ENCODE measurements around the gene ZNF618. TPM values are rescaled to one million over a fixed set of nuclear protein-coding genes. Genes with fewer than 3 reads are reported as not detected.

Gene ZNF618
- total RNA-seq, 1 experiment from 2014 or later, result 4.2 TPM

DNA sequence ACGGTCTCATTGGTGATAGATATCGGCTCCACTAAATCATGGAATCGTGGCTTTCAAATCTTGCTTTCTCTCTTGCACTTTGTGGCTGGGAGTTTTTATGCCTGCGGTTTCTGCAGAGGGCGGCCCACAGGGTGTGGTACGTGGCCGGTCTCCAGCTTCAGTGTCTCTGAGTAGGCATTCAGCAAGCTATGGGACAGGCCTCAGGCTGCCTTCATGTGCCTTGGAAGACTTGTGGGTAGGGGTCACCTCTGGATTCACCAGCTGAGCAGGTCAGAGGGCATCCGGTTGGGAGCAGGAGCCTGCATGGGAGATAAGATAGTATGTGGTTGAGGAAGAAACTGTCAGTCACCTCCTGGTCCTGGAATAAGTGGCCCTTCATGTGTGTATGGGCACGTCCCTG lies 154.3 kb downstream of the ZNF618 start:
- no peaks in the 10 kb centered on the region for H3K9me3 ChIP-seq (ENCODE audit: low read length)
- H3K27ac ChIP-seq (ENCODE audit: low read length), result no peak overlapping the region
- no peaks in the 10 kb centered on the region for H3K27me3 ChIP-seq (ENCODE audit: low read length)
- H2AFZ ChIP-seq (ENCODE audit: low read length), result no peak overlapping the region
- no peaks in the 10 kb centered on the region for H3F3A ChIP-seq (ENCODE audit: low read length, unreplicated experiment)
- no peaks in the 10 kb centered on the region for H3K36me3 ChIP-seq (ENCODE audit: low read depth, low read length)
- H3K9me2 ChIP-seq (replicated peaks; ENCODE audit: low read length), result no peaks in the 10 kb centered on the region
- POLR2A ChIA-PET (ENCODE audit: unreplicated experiment), result no interaction called here
- no peak overlapping the region for H3K4me3 ChIP-seq (ENCODE audit: low read length)
- no peaks in the 10 kb centered on the region for H3K4me1 ChIP-seq (ENCODE audit: insufficient read depth, low read length)
- TF ChIP-seq, protein P1, sequence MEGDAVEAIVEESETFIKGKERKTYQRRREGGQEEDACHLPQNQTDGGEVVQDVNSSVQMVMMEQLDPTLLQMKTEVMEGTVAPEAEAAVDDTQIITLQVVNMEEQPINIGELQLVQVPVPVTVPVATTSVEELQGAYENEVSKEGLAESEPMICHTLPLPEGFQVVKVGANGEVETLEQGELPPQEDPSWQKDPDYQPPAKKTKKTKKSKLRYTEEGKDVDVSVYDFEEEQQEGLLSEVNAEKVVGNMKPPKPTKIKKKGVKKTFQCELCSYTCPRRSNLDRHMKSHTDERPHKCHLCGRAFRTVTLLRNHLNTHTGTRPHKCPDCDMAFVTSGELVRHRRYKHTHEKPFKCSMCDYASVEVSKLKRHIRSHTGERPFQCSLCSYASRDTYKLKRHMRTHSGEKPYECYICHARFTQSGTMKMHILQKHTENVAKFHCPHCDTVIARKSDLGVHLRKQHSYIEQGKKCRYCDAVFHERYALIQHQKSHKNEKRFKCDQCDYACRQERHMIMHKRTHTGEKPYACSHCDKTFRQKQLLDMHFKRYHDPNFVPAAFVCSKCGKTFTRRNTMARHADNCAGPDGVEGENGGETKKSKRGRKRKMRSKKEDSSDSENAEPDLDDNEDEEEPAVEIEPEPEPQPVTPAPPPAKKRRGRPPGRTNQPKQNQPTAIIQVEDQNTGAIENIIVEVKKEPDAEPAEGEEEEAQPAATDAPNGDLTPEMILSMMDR (conservative IDR thresholded peaks at IDR 0.05; ENCODE audit: low read depth, low read length), result no peak
- TF ChIP-seq EZH2 (IDR thresholded peaks at IDR 0.05; ENCODE audit: low read length, unreplicated experiment), result no peak
- TF ChIP-seq EZH2phosphoT487 (IDR thresholded peaks at IDR 0.05; ENCODE audit: borderline replicate concordance, low read length), result no peak
- H3K4me2 ChIP-seq (ENCODE audit: low read length), result no peak overlapping the region
- ATAC-seq (no peak), DNase-seq (no peak)
- no peaks in the 10 kb centered on the region for H3K79me2 ChIP-seq (ENCODE audit: low read length)
- intact Hi-C loops (cut with micrococcal nuclease), result no loop called here
- H4K20me1 ChIP-seq (ENCODE audit: low read length), result no peaks in the 10 kb centered on the region
- CTCF ChIA-PET, result no interaction called here
- H3K9ac ChIP-seq (ENCODE audit: low read length), result no peak overlapping the region
- no TSS peak for BruUV-seq (replicated peaks)

- Histone ChIP-seq H3K4me2 (ENCODE audit: low read length) (no peak overlapping the region), H3K4me1 (ENCODE audit: insufficient read depth, low read length) (no peaks in the 10 kb centered on the region), H3F3A (ENCODE audit: low read length, unreplicated experiment) (no peaks in the 10 kb centered on the region), H3K36me3 (ENCODE audit: low read depth, low read length) (no peaks in the 10 kb centered on the region), H2AFZ (ENCODE audit: low read length) (no peak overlapping the region), H3K4me3 (ENCODE audit: low read length) (no peak overlapping the region), H3K9me2 (replicated peaks; ENCODE audit: low read length) (no peaks in the 10 kb centered on the region), H3K27me3 (ENCODE audit: low read length) (no peaks in the 10 kb centered on the region), H3K79me2 (ENCODE audit: low read length) (no peaks in the 10 kb centered on the region), H3K9me3 (ENCODE audit: low read length) (no peaks in the 10 kb centered on the region), H3K9ac (ENCODE audit: low read length) (no peak overlapping the region), H3K27ac (ENCODE audit: low read length) (no peak overlapping the region), H4K20me1 (ENCODE audit: low read length) (no peaks in the 10 kb centered on the region)
- TF ChIP-seq EZH2 (IDR thresholded peaks at IDR 0.05; ENCODE audit: low read length, unreplicated experiment) (no peak), EZH2phosphoT487 (IDR thresholded peaks at IDR 0.05; ENCODE audit: borderline replicate concordance, low read length) (no peak)
- TF ChIP-seq, protein P1 (conservative IDR thresholded peaks at IDR 0.05; ENCODE audit: low read depth, low read length), result no peak
- DNase-seq (no peak), ATAC-seq (no peak)
- no TSS peak for BruUV-seq (replicated peaks)
- POLR2A ChIA-PET (ENCODE audit: unreplicated experiment), result no interaction called here
- intact Hi-C loops (cut with micrococcal nuclease), result no loop called here
- CTCF ChIA-PET, result no interaction called here
Observed at GRCh38 chr9:114031037-114031630, 155.0 kb downstream of the ZNF618 start.

DNA sequence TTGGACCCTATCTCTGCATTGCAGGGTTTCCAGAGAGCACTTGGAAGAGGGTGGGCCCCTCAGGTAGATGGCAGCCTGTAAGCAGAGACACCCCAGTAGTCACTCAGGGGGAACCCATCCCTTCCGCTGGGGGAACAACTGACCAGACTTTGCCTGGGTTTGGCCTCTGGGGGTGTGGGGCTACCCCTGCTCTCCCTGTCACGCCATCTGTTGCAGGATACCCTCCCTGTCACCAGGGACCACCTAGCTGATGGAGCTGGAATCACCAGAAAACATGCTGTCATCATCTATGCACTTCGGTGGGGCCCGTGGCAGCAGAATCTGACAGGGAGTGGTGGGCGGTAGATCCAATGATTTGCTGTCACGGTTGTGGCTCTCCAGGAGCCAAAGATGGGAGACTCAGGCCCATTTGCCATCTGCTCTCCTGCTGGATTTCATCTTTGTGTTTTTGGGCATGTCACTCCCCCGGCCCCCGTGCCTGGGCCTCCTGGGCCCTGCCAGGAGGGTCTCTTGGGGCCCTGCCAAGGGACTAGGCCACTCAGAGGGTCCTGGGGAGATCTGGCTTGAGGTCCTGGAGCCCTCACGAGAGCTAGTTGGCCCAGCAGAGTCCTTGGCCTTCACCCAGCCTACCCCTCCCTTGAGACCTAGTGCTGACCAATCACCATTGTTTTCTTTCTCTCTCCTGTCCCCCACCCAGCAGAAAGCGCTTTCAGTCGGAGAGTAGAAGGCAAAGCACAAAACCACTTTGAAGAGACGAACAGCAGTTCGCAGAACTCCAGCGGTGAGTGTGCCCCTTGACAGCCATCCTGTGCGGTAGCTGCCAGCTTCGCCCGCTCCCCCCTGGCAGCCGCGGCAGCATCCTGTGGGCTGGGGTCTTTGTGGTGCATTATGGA lies 156.1 kb downstream of the ZNF618 start:
- Histone ChIP-seq H3K9ac (ENCODE audit: low read length) (no peak overlapping the region), H3K9me2 (replicated peaks; ENCODE audit: low read length) (no peaks in the 10 kb centered on the region), H3K27me3 (ENCODE audit: low read length) (no peaks in the 10 kb centered on the region), H3K9me3 (ENCODE audit: low read length) (no peaks in the 10 kb centered on the region), H3F3A (ENCODE audit: low read length, unreplicated experiment) (no peaks in the 10 kb centered on the region), H3K4me2 (ENCODE audit: low read length) (no peak overlapping the region), H3K36me3 (ENCODE audit: low read depth, low read length) (no peaks in the 10 kb centered on the region), H2AFZ (ENCODE audit: low read length) (no peak overlapping the region), H3K4me1 (ENCODE audit: insufficient read depth, low read length) (no peaks in the 10 kb centered on the region), H3K27ac (ENCODE audit: low read length) (no peak overlapping the region), H4K20me1 (ENCODE audit: low read length) (no peaks in the 10 kb centered on the region), H3K4me3 (ENCODE audit: low read length) (no peak overlapping the region), H3K79me2 (ENCODE audit: low read length) (no peaks in the 10 kb centered on the region)
- no peak for ATAC-seq
- DNase-seq, result no peak
- ChIA-PET POLR2A (ENCODE audit: unreplicated experiment) (no interaction called here), CTCF (no interaction called here)
- intact Hi-C loops (cut with micrococcal nuclease), result no loop called here
- no TSS peak for BruUV-seq (replicated peaks)
- TF ChIP-seq EZH2phosphoT487 (IDR thresholded peaks at IDR 0.05; ENCODE audit: borderline replicate concordance, low read length), result no peak
- TF ChIP-seq EZH2 (IDR thresholded peaks at IDR 0.05; ENCODE audit: low read length, unreplicated experiment), result no peak
- TF ChIP-seq, protein P1 (conservative IDR thresholded peaks at IDR 0.05; ENCODE audit: low read depth, low read length), result no peak

Measured in PC-3 (cell line).